Subcutaneous adipose tissue (tissue), 4 donors: ENCODE measurements around the gene PLD6. TPM values are rescaled to one million over a fixed set of nuclear protein-coding genes. Genes with fewer than 3 reads are reported as not detected.

ENCODE experiments used
- small RNA-seq: library from RNA; depleted of rRNA; stranded (forward); fragments of <200 nt; gene quantifications from one replicate; pipeline ENCODE3, GENCODE V24; 2016
- total RNA-seq, 4 donors: library from RNA; depleted of rRNA; stranded (reverse); fragments of >200 nt; gene quantifications; one replicate each; pipeline ENCODE4 v1.1.0, GENCODE V29; 2016
- TF ChIP-seq, protein P1 (sequence below): fragments of 450-650 bp; IDR thresholded peaks from one replicate; pipeline ENCODE4 v1.5.1; 2016; ENCODE audit warnings: low read depth, mild to moderate bottlenecking, control low read depth, antibody characterized with exemption, moderate library complexity

The PLD6 gene
- total RNA-seq, 4 donors from 2014 or later: 3.4 to 18.1 (median 3.7) TPM

GRCh38 chr17:17151962-17152361 lies 54.2 kb downstream of the PLD6 start:
- TF ChIP-seq, protein P1, sequence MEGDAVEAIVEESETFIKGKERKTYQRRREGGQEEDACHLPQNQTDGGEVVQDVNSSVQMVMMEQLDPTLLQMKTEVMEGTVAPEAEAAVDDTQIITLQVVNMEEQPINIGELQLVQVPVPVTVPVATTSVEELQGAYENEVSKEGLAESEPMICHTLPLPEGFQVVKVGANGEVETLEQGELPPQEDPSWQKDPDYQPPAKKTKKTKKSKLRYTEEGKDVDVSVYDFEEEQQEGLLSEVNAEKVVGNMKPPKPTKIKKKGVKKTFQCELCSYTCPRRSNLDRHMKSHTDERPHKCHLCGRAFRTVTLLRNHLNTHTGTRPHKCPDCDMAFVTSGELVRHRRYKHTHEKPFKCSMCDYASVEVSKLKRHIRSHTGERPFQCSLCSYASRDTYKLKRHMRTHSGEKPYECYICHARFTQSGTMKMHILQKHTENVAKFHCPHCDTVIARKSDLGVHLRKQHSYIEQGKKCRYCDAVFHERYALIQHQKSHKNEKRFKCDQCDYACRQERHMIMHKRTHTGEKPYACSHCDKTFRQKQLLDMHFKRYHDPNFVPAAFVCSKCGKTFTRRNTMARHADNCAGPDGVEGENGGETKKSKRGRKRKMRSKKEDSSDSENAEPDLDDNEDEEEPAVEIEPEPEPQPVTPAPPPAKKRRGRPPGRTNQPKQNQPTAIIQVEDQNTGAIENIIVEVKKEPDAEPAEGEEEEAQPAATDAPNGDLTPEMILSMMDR: no peak

DNA sequence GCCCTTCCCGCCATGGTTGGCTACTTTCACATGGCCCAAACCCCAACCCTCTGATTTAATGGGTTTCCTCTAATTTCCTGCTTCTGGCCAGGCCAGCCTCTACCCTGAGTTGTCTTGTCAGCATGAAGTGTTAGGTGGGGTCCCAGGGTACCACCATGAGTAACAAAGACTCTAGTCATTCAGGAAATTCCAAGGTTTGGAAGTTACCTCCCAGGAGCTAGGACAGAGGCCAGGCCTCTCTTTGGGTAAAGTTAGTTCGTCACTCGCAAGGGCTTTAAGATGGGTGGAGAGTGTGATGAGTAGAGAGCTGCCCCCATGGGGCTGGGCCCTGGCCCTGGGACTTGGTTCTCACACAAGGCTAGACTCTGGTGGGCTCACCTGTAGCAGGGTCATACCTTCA lies 54.6 kb downstream of the PLD6 start:
- TF ChIP-seq, protein P1: no peak

DNA sequence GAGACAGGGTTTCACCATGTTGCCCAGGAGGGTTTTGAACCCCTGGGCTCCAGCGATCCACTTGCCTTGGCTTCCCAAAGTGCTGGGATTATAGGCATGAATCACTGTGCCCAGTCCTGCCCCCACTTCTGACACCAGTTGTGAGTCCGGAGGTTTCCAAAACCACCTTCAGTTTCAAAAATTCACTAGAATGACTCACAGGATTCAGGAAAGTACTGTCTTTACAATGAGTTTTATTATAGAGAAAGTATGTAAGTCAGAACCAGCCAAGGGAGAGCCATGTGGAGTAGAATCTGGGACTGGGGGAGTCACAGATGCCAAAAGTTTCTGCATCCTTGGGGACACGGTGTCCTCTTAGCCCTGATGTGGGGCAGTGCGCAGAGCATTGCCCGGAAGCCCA lies 55.1 kb downstream of the PLD6 start:
- TF ChIP-seq, protein P1: no peak

Small RNA genes lying within 50 kb of the gene (small RNA-seq; reads per million reads assigned to genes)
- gene RNU6-767P: not detected

Other genes with a start within 250 kb of the PLD6 start
- not detected for gene TNFRSF13B, start 234.2 kb downstream of the PLD6 start, total RNA-seq
- gene MPRIP, start 163.9 kb downstream of the PLD6 start, total RNA-seq: 100 to 1,000 TPM in 2 of 4 donors, 10 to 100 TPM in 2; 68.7 to 168 (median 99.7) TPM
- gene FLCN, start 30.8 kb upstream of the PLD6 start, total RNA-seq: 100 to 1,000 TPM in 1 of 4 donors, 10 to 100 TPM in 3; 25.4 to 123 (median 69.6) TPM
- gene COPS3, start 74.9 kb upstream of the PLD6 start, total RNA-seq: 10 to 100 TPM; 43.6 to 63.8 (median 51.7) TPM
- 1 to 10 TPM; 2.1 to 2.6 (median 2.4) TPM for gene NT5M, start 97.0 kb upstream of the PLD6 start, total RNA-seq